ENCODE data around the gene RASAL2.
"Not testable (repeated sequence)": the region's sequence is repeated elsewhere in the genome, so short reads cannot be mapped to it uniquely, and the experiment has no call there.

Gene RASAL2

GRCh38 chr1:178502330-178502714 lies 408.4 kb downstream of the RASAL2 start:
- H3K27me3 ChIP-seq (ENCODE audit: insufficient read depth, low read length), result no peaks in the 10 kb centered on the region

GRCh38 chr1:178502856-178503255 lies 409.0 kb downstream of the RASAL2 start:
- no peaks in the 10 kb centered on the region for H3K9me3 ChIP-seq (ENCODE audit: insufficient read depth, low read depth, low read length)
- H3K27me3 ChIP-seq (ENCODE audit: insufficient read depth, low read length), result no peaks in the 10 kb centered on the region
- H3K4me3 ChIP-seq (ENCODE audit: low read length), result no peak overlapping the region
- H3K4me1 ChIP-seq (ENCODE audit: insufficient read depth, low read length), result no peaks in the 10 kb centered on the region
- H3K9ac ChIP-seq (ENCODE audit: low read depth, low read length), result no peak overlapping the region
- H3K27ac ChIP-seq (ENCODE audit: low read depth, low read length), result no peak overlapping the region
- no peaks in the 10 kb centered on the region for H3K36me3 ChIP-seq (ENCODE audit: insufficient read depth, low read length)
- WGBS, result 95% methylated on average over 5 of the region's 5 CpGs

More at GRCh38 chr1:178502330-178502714, 408.4 kb downstream of the RASAL2 start:
- H3K4me3 ChIP-seq (ENCODE audit: low read length), result no peak overlapping the region
- no peaks in the 10 kb centered on the region for H3K36me3 ChIP-seq (ENCODE audit: insufficient read depth, low read length)
- H3K9me3 ChIP-seq (ENCODE audit: insufficient read depth, low read depth, low read length), result no peaks in the 10 kb centered on the region
- H3K4me1 ChIP-seq (ENCODE audit: insufficient read depth, low read length), result no peaks in the 10 kb centered on the region
- 96% methylated on average over 3 of the region's 3 CpGs for whole genome bisulfite sequencing
- no peak overlapping the region for H3K9ac ChIP-seq (ENCODE audit: low read depth, low read length)
- no peak overlapping the region for H3K27ac ChIP-seq (ENCODE audit: low read depth, low read length)

GRCh38 chr1:178503316-178503715 lies 409.4 kb downstream of the RASAL2 start:
- not testable (repeated sequence) for H3K27ac ChIP-seq (ENCODE audit: low read depth, low read length); H3K9ac ChIP-seq (ENCODE audit: low read depth, low read length); H3K4me1 ChIP-seq (ENCODE audit: insufficient read depth, low read length); H3K36me3 ChIP-seq (ENCODE audit: insufficient read depth, low read length); H3K27me3 ChIP-seq (ENCODE audit: insufficient read depth, low read length); H3K9me3 ChIP-seq (ENCODE audit: insufficient read depth, low read depth, low read length); H3K4me3 ChIP-seq (ENCODE audit: low read length)
- WGBS, result 94% methylated on average over 14 of the region's 14 CpGs

GRCh38 chr1:178503849-178504248 lies 409.9 kb downstream of the RASAL2 start:
- no peak overlapping the region for H3K27ac ChIP-seq (ENCODE audit: low read depth, low read length)
- no peaks in the 10 kb centered on the region for H3K9me3 ChIP-seq (ENCODE audit: insufficient read depth, low read depth, low read length)
- no peaks in the 10 kb centered on the region for H3K4me1 ChIP-seq (ENCODE audit: insufficient read depth, low read length)
- no peak overlapping the region for H3K9ac ChIP-seq (ENCODE audit: low read depth, low read length)
- 78% methylated on average over 6 of the region's 6 CpGs for WGBS
- H3K4me3 ChIP-seq (ENCODE audit: low read length), result no peak overlapping the region
- no peaks in the 10 kb centered on the region for H3K27me3 ChIP-seq (ENCODE audit: insufficient read depth, low read length)
- H3K36me3 ChIP-seq (ENCODE audit: insufficient read depth, low read length), result no peaks in the 10 kb centered on the region

- H3K27ac ChIP-seq (ENCODE audit: low read depth, low read length), result no peak overlapping the region
- H3K4me1 ChIP-seq (ENCODE audit: insufficient read depth, low read length), result no peaks in the 10 kb centered on the region
- WGBS, result 92% methylated on average over 4 of the region's 4 CpGs
- H3K9ac ChIP-seq (ENCODE audit: low read depth, low read length), result no peak overlapping the region
- no peak overlapping the region for H3K4me3 ChIP-seq (ENCODE audit: low read length)
- H3K36me3 ChIP-seq (ENCODE audit: insufficient read depth, low read length), result no peaks in the 10 kb centered on the region
- H3K27me3 ChIP-seq (ENCODE audit: insufficient read depth, low read length), result no peaks in the 10 kb centered on the region
- H3K9me3 ChIP-seq (ENCODE audit: insufficient read depth, low read depth, low read length), result no peaks in the 10 kb centered on the region
Observed at GRCh38 chr1:178504286-178504685, 410.4 kb downstream of the RASAL2 start.

GRCh38 chr1:178506177-178506576 lies 412.3 kb downstream of the RASAL2 start:
- Histone ChIP-seq H3K27me3 (ENCODE audit: insufficient read depth, low read length) (no peaks in the 10 kb centered on the region), H3K36me3 (ENCODE audit: insufficient read depth, low read length) (no peaks in the 10 kb centered on the region), H3K4me1 (ENCODE audit: insufficient read depth, low read length) (no peaks in the 10 kb centered on the region), H3K9ac (ENCODE audit: low read depth, low read length) (no peak overlapping the region), H3K27ac (ENCODE audit: low read depth, low read length) (no peak overlapping the region), H3K9me3 (ENCODE audit: insufficient read depth, low read depth, low read length) (no peaks in the 10 kb centered on the region), H3K4me3 (ENCODE audit: low read length) (no peak overlapping the region)
- WGBS, result 93% methylated on average over 6 of the region's 6 CpGs

GRCh38 chr1:178506669-178507068 lies 412.8 kb downstream of the RASAL2 start:
- H3K9ac ChIP-seq (ENCODE audit: low read depth, low read length), result no peak overlapping the region
- H3K9me3 ChIP-seq (ENCODE audit: insufficient read depth, low read depth, low read length), result no peaks in the 10 kb centered on the region
- no peak overlapping the region for H3K4me3 ChIP-seq (ENCODE audit: low read length)
- H3K27ac ChIP-seq (ENCODE audit: low read depth, low read length), result no peak overlapping the region
- H3K4me1 ChIP-seq (ENCODE audit: insufficient read depth, low read length), result no peaks in the 10 kb centered on the region
- 91% methylated on average over 6 of the region's 6 CpGs for WGBS
- no peaks in the 10 kb centered on the region for H3K36me3 ChIP-seq (ENCODE audit: insufficient read depth, low read length)
- H3K27me3 ChIP-seq (ENCODE audit: insufficient read depth, low read length), result no peaks in the 10 kb centered on the region

- no peaks in the 10 kb centered on the region for H3K27me3 ChIP-seq (ENCODE audit: insufficient read depth, low read length)
- no peak overlapping the region for H3K9ac ChIP-seq (ENCODE audit: low read depth, low read length)
- no peaks in the 10 kb centered on the region for H3K36me3 ChIP-seq (ENCODE audit: insufficient read depth, low read length)
- H3K27ac ChIP-seq (ENCODE audit: low read depth, low read length), result no peak overlapping the region
- H3K4me3 ChIP-seq (ENCODE audit: low read length), result no peak overlapping the region
- H3K4me1 ChIP-seq (ENCODE audit: insufficient read depth, low read length), result no peaks in the 10 kb centered on the region
- 91% methylated on average over 5 of the region's 5 CpGs for WGBS
- H3K9me3 ChIP-seq (ENCODE audit: insufficient read depth, low read depth, low read length), result no peaks in the 10 kb centered on the region
Observed at GRCh38 chr1:178509414-178510007, 415.6 kb downstream of the RASAL2 start.

- no peaks in the 10 kb centered on the region for H3K4me1 ChIP-seq (ENCODE audit: insufficient read depth, low read length)
- no peak overlapping the region for H3K9ac ChIP-seq (ENCODE audit: low read depth, low read length)
- no peaks in the 10 kb centered on the region for H3K36me3 ChIP-seq (ENCODE audit: insufficient read depth, low read length)
- H3K27me3 ChIP-seq (ENCODE audit: insufficient read depth, low read length), result no peaks in the 10 kb centered on the region
- WGBS, result 94% methylated on average over 4 of the region's 4 CpGs
- no peaks in the 10 kb centered on the region for H3K9me3 ChIP-seq (ENCODE audit: insufficient read depth, low read depth, low read length)
- H3K27ac ChIP-seq (ENCODE audit: low read depth, low read length), result no peak overlapping the region
- H3K4me3 ChIP-seq (ENCODE audit: low read length), result no peak overlapping the region
Observed at GRCh38 chr1:178510155-178510554, 416.3 kb downstream of the RASAL2 start.

- no peak within 1 kb of the TSS for H3K27ac ChIP-seq (ENCODE audit: low read depth, low read length)
- no peaks in the 10 kb centered on the region for H3K36me3 ChIP-seq (ENCODE audit: insufficient read depth, low read length)
- no peaks in the 10 kb centered on the region for H3K27me3 ChIP-seq (ENCODE audit: insufficient read depth, low read length)
- H3K9ac ChIP-seq (ENCODE audit: low read depth, low read length), result no peak within 1 kb of the TSS
- H3K4me1 ChIP-seq (ENCODE audit: insufficient read depth, low read length), result no peaks in the 10 kb centered on the region
- H3K4me3 ChIP-seq (ENCODE audit: low read length), result no peak within 1 kb of the TSS
- 96% methylated on average over 19 of the region's 19 CpGs for WGBS
- H3K9me3 ChIP-seq (ENCODE audit: insufficient read depth, low read depth, low read length), result no peaks in the 10 kb centered on the region
Observed at GRCh38 chr1:178512566-178513277, 418.8 kb downstream of the RASAL2 start, which contains the start of gene TEX35. TEX35 (plus strand) TSS chr1:178513109; CDS start chr1:178513189, 80 bp downstream.

GRCh38 chr1:178513278-178513983 lies 419.5 kb downstream of the RASAL2 start:
- H3K9me3 ChIP-seq (ENCODE audit: insufficient read depth, low read depth, low read length), result no peaks in the 10 kb centered on the region
- no peaks in the 10 kb centered on the region for H3K27me3 ChIP-seq (ENCODE audit: insufficient read depth, low read length)
- H3K9ac ChIP-seq (ENCODE audit: low read depth, low read length), result no peak overlapping the region
- no peaks in the 10 kb centered on the region for H3K4me1 ChIP-seq (ENCODE audit: insufficient read depth, low read length)
- no peak overlapping the region for H3K4me3 ChIP-seq (ENCODE audit: low read length)
- WGBS, result 89% methylated on average over 12 of the region's 14 CpGs
- no peaks in the 10 kb centered on the region for H3K36me3 ChIP-seq (ENCODE audit: insufficient read depth, low read length)
- H3K27ac ChIP-seq (ENCODE audit: low read depth, low read length), result no peak overlapping the region
